AG09319 (cell line): ENCODE data around the gene ACADL.
"Not testable (repeated sequence)": the region's sequence is repeated elsewhere in the genome, so short reads cannot be mapped to it uniquely, and the experiment has no call there.

Experiments used
- DNase-seq: peaks from one replicate; pipeline ENCODE4 v3.0.0-alpha.2; 2010; ENCODE audit warnings: low read depth; ENCODE audit errors: extremely low read depth
- TF ChIP-seq, protein P1 (sequence below): IDR thresholded peaks from 2 replicates; pipeline ENCODE4 v1.5.1; 2011; ENCODE audit warnings: low read depth, mild to moderate bottlenecking, inconsistent platforms, low read length, moderate library complexity

ACADL gene

DNA sequence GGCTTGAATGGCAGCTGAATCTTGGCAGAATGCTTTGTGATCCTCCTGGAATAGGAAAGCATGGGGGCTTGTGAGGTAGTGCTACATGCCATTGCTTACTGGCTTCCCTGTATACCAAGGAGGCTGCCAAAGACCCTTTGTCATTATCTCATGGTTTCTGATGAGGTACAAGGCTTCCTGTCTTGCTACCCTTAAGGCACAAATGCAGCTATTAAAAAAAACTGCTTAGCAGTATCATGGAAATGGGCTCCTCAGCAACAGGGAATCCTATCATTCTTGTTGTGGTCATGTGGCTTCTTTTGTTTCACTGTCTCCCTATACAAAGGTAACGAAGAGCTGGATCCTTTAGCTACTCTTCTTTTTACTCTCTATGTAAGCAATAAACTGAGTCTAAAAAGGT lies 47.5 kb downstream of the ACADL start:
- no peak for DNase-seq
- TF ChIP-seq, protein P1, sequence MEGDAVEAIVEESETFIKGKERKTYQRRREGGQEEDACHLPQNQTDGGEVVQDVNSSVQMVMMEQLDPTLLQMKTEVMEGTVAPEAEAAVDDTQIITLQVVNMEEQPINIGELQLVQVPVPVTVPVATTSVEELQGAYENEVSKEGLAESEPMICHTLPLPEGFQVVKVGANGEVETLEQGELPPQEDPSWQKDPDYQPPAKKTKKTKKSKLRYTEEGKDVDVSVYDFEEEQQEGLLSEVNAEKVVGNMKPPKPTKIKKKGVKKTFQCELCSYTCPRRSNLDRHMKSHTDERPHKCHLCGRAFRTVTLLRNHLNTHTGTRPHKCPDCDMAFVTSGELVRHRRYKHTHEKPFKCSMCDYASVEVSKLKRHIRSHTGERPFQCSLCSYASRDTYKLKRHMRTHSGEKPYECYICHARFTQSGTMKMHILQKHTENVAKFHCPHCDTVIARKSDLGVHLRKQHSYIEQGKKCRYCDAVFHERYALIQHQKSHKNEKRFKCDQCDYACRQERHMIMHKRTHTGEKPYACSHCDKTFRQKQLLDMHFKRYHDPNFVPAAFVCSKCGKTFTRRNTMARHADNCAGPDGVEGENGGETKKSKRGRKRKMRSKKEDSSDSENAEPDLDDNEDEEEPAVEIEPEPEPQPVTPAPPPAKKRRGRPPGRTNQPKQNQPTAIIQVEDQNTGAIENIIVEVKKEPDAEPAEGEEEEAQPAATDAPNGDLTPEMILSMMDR = no peak

DNA sequence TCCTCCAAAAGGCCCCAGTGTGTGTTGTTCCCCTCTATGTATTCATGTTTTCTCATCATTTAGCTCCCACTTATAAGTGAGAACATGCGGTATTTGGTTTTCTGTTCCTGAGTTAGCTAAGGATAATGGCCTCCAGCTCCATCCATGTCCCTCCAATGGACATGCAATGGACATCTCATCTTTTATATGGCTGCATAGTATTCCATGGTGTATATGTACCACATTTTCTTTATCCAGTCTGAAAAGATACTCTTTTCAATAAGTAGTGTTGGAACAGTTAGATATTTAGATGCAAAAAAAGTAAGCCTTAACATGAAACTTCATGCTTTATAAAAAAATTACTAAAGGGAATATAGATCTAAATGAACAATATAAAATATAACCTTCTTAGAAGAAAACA lies 48.1 kb downstream of the ACADL start:
- DNase-seq = not testable (repeated sequence)

DNA sequence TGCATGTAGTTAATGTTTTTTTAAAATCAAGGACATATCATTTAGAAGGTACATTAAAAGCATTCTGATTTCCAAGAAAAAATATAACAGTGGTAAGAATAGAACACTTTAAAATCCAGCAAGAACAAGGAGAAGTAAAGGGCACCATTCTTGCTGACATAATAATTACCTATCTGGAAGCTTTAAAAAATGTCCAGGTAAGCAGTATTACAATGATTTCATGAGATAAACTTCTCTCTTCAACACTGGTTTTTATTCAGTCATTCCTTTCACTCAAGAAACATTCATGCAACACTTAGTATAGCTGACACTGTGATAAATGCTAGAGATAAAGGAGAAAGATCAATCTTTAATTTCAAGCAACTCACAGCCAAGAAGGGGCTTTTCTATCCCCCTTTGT lies 51.2 kb downstream of the ACADL start:
- TF ChIP-seq, protein P1 = no peak
- no peak for DNase-seq

DNA sequence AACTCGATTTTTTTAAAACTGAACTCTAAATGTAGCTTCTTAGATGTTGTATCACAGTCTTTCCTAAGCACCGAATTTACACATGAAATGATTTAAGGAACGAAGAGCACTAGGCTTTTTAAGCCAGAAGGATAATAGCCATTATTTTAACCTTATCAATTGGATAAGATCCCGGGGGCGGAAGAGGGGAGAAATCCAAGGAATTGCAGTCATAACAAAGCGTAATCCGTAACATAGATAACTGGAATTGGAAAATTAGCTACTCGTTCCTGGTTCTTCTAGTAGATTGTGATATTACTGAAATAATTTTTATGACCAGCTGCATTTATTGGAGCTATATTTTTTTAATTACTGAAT lies 53.0 kb downstream of the ACADL start:
- no peak for DNase-seq
- TF ChIP-seq, protein P1 = no peak

DNA sequence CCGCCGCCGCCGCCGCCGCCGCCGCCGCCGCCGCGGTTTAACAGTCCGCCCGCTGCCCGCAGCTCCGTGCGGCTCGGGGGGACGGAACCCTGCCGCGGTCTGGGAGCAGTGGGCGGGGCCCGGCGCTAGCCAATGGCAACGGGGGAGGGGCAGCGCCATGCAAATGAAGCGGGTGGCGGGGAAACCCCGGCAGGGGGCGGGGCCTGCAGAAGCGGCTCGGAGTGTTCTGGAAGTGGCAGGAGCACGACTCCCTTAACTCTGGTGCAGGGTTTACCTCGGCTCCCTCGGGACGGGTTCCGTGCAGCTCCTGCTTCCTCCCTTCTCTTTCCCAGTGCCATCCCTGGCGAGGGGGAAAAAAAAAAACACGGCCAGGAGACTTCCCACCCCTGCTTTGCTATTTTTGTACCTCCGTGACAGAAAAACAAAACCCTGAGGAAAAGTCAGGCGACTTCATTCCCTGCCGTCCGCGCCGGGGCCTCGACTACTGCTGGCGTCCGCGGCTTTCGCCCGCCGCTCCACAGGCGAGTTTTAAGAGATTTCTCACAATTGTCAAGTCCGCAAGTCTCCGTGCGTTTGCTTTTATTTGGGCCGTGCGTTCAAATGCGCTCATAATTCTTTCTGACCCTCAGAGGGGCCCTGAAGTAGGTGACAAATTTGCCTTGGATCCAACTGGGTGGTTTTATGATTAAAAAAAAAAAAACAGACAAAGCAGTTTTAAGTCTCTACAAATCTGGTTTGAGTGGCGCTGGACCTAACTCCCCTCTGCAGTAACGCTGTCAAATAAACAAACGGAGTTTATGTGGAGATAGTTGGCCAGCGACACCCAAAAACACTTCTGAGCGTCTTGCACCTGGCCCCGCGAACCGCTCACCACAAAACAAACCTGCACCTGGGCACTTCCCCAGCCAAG lies 53.7 kb downstream of the ACADL start, which contains the start of gene KANSL1L:
Gene KANSL1L (minus strand): TSS at position 101 of the 910 bp plus-strand sequence. CDS start 16,827 bp downstream, outside the sequence.
- DNase-seq = peak; percentile 90
- TF ChIP-seq, protein P1 = no peak

DNA sequence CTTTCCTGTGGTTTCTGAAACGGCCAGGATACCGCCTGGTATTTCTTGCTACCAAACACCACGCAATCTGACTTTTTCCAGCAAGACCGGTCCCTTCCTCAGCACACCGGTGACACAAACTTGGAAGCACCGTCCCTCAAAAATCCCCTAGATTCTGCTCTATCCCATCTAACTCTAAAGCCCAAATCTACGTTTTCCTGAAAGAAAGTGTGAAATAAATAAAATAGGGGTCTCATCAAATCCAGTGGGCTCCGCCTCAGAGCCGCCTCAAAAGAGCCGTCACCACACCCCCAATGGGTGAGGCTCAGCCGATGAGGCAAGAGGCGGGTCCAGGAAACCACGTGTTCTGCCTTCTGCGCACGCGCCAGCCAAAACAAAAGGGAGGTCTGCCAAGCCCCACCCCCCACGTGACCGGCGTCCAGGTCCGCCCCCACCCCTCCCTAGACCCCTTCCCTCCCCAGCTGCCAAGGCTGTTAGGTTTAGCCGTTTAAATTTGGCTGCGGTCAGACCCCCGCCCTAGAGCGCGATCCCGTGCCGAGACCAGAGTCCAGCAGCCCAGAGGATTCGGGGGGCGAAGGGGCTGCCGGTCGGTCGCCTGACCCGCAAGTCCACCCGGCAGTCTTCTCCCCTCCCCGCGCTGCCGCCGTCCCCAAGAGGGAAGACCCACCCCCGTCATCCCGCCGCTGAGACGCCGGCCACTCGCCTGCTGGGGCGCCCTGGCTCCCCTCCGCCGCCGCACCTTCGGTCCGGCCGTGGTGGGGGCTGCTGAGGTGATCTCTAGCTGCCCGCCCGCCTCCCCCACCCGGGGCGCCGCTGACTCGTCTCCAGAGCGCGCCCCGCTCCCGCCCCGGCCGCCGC lies 54.6 kb downstream of the ACADL start:
- TF ChIP-seq, protein P1 = no peak
- peak; percentile 91 for DNase-seq

DNA sequence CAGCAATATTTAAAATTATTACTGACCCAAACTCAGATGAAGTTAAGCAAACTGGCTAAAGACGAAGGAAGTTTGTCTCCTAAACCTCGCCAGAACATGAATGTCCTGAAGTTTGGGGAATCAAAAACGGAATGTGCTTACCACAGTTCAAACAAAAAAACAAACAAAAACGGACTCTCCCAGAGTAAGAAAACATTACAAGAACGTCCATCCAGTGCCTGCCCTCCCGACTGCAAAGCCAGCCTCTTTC lies 55.1 kb downstream of the ACADL start:
- DNase-seq = no peak

More for the DNA sequence above, 55.1 kb downstream of the ACADL start:
- TF ChIP-seq, protein P1 = no peak
